Neural crest cell (in vitro differentiated cells): Measurements from ENCODE around the gene FKBP9. TPM values are rescaled to one million over a fixed set of nuclear protein-coding genes. Genes with fewer than 3 reads are reported as not detected.
A peak's percentile ranks its signal among the peaks of the same experiment; 100 is the strongest.

Source experiments
- DNase-seq: peaks from one replicate; pipeline ENCODE4 v3.0.0; 2021; ENCODE audit warnings: low read depth, mixed read lengths, low spot score
- H3K27ac Mint-ChIP-seq: one replicate; pipeline ENCODE4 v1.8.0; 2021; ENCODE audit warnings: mild to moderate bottlenecking, mixed read lengths; ENCODE audit not compliant: unreplicated experiment
- H3K27me3 Mint-ChIP-seq: 2 replicates; pipeline ENCODE4 v1.8.0; 2021; ENCODE audit warnings: low read depth, mild to moderate bottlenecking, mixed read lengths
- H3K36me3 Mint-ChIP-seq: 2 replicates; pipeline ENCODE4 v1.8.0; 2021; ENCODE audit warnings: low read depth, mild to moderate bottlenecking, mixed read lengths
- H3K4me1 Mint-ChIP-seq: 2 replicates; pipeline ENCODE4 v1.8.0; 2021; ENCODE audit warnings: mixed read lengths
- H3K4me3 Mint-ChIP-seq: one replicate; pipeline ENCODE4 v1.8.0; 2021; ENCODE audit warnings: mild to moderate bottlenecking, mixed read lengths
- H3K9me3 Mint-ChIP-seq: 2 replicates; pipeline ENCODE4 v1.8.0; 2021; ENCODE audit warnings: mixed read lengths
- CTCF ChIP-seq: fragments of 200-600 bp; sonication (generic); conservative IDR thresholded peaks from 2 replicates; pipeline ENCODE4 v1.5.0; 2021; ENCODE audit warnings: antibody characterized with exemption, mild to moderate bottlenecking
- total RNA-seq: library from RNA; stranded (reverse); gene quantifications from 2 replicates; pipeline ENCODE4 v1.2.1, GENCODE V29; 2021

FKBP9 gene
- total RNA-seq, 1 donor from 2014 or later: 85.6 TPM

- no peaks in the 10 kb centered on the region for H3K27me3 Mint-ChIP-seq
- H3K36me3 Mint-ChIP-seq: peaks cover 23% of the 10 kb centered on the region
Observed at GRCh38 chr7:32921896-32922295, 35.3 kb upstream of the FKBP9 start.

GRCh38 chr7:32928785-32929298 is 28.4 kb upstream of the FKBP9 start:
- Mint-ChIP-seq H3K4me1 (peaks cover 14% of the 10 kb centered on the region), H3K4me3 (no peak overlapping the region), H3K27ac (no peak overlapping the region), H3K27me3 (no peaks in the 10 kb centered on the region), H3K9me3 (no peaks in the 10 kb centered on the region), H3K36me3 (peaks cover 32% of the 10 kb centered on the region)
- TF ChIP-seq CTCF: no peak
- no peak for DNase-seq

More at GRCh38 chr7:32921896-32922295, 35.3 kb upstream of the FKBP9 start:
- DNase-seq: no peak
- H3K9me3 Mint-ChIP-seq: no peaks in the 10 kb centered on the region
- no peak for TF ChIP-seq CTCF
- peaks cover 19% of the 10 kb centered on the region for H3K4me1 Mint-ChIP-seq
- no peak overlapping the region for H3K27ac Mint-ChIP-seq
- H3K4me3 Mint-ChIP-seq: no peak overlapping the region

GRCh38 chr7:32929430-32930143 is 27.7 kb upstream of the FKBP9 start:
- DNase-seq: no peak
- peaks cover 14% of the 10 kb centered on the region for H3K4me1 Mint-ChIP-seq
- TF ChIP-seq CTCF: no peak
- H3K27ac Mint-ChIP-seq: no peak overlapping the region
- H3K9me3 Mint-ChIP-seq: no peaks in the 10 kb centered on the region
- peaks cover 33% of the 10 kb centered on the region for H3K36me3 Mint-ChIP-seq
- no peak overlapping the region for H3K4me3 Mint-ChIP-seq
- no peaks in the 10 kb centered on the region for H3K27me3 Mint-ChIP-seq

GRCh38 chr7:32930378-32930777 is 26.9 kb upstream of the FKBP9 start:
- Mint-ChIP-seq H3K27me3 (no peaks in the 10 kb centered on the region), H3K36me3 (peaks cover 27% of the 10 kb centered on the region), H3K27ac (no peak overlapping the region), H3K4me1 (peaks cover 6% of the 10 kb centered on the region), H3K9me3 (no peaks in the 10 kb centered on the region), H3K4me3 (no peak overlapping the region)
- no peak for TF ChIP-seq CTCF
- no peak for DNase-seq

- TF ChIP-seq CTCF: no peak
- Mint-ChIP-seq H3K4me3 (peak overlapping the region; percentile 42), H3K27me3 (no peaks in the 10 kb centered on the region), H3K27ac (no peak overlapping the region), H3K9me3 (no peaks in the 10 kb centered on the region), H3K36me3 (peaks cover 23% of the 10 kb centered on the region), H3K4me1 (peaks cover 7% of the 10 kb centered on the region)
- no peak for DNase-seq
Observed at GRCh38 chr7:32935558-32935957, 21.7 kb upstream of the FKBP9 start.
